Activated gamma-delta T cell (primary cell): ENCODE data around the gene RETSAT.

Source experiments
- DNase-seq: peaks from one replicate; lab custom pipeline; 2025; lab: John Stamatoyannopoulos, UW

The RETSAT gene

DNA sequence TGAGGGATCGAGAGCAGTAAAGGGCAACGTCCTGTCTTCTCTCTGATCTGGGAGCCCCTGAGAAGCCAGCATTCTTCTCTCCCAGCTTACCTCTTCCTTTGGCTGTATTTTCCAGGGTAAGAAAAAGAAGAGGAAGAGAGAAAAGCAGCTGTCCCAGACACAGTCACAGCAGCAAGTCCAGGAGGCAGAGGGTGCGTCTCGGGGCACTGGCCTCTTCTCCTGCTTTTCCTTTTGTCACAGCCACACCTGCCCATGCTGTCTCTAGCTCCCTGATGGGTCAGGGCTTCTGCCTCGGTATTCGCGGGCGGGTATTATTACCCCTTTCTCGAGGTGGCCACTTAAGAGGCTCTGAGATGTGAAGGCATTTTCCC is 46.8 kb downstream of the RETSAT start:
- DNase-seq, result no peak

DNA sequence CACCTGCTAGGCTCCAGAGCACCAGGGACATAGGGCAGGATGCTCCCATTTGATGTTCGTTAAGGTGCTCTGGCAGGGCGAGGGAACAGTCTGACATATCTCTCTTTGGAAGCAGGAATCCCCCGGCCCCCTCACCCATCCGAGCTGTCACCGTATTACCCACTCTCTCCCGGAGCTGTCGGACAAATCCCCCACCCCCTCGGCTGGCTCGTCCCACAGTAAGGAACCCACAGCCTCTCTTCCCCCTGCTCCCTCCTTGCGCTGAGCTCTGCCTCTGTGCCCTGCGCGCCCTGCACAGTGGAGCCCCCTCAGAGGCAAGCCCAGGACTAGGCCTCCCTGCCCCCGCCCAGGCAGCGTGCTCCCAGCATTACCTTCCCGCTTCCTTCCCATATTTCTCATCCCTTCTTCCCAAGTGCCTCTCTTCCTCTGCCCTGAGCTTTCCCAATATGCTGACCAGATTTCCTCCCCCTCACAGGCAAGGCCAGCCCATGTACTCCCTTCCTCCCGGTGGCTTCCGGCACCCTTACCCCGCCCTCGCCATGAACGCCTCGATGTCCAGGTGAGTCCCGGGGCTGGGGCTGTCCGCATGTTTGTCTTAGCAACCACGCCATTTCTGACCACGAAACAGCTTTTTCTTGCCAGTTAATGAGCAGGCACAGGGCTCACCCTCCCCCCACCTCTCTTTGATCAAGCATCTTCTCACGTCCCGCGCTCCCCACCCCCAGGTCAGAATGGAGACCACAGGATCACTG is 50.4 kb downstream of the RETSAT start:
- DNase-seq, result no peak

DNA sequence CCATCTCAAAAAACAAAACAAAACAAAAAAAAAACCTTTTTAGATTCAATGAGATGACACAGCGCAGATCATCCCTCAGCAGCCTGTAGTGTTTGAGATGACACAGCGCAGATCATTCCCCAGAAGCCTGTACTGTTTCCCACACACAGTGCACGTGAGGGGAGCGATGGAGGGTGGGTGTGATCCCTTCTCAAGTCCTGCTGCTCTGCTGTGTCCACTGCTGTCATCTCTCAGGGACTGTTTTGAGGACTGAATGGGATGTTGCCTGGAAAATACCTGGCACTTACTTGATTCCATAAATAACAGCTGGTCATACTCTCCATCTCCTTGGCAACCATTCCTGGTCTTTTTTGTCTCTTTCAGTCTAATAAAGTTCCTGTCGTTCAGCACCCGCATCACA is 52.2 kb downstream of the RETSAT start:
- DNase-seq, result no peak
